CD1c-positive myeloid dendritic cell (primary cell): ENCODE results near the gene OPRM1.

Experiments
- DNase-seq: peaks from one replicate; pipeline ENCODE4 v3.0.0-alpha.2; 2016; ENCODE audit errors: extremely low spot score

OPRM1 gene

DNA sequence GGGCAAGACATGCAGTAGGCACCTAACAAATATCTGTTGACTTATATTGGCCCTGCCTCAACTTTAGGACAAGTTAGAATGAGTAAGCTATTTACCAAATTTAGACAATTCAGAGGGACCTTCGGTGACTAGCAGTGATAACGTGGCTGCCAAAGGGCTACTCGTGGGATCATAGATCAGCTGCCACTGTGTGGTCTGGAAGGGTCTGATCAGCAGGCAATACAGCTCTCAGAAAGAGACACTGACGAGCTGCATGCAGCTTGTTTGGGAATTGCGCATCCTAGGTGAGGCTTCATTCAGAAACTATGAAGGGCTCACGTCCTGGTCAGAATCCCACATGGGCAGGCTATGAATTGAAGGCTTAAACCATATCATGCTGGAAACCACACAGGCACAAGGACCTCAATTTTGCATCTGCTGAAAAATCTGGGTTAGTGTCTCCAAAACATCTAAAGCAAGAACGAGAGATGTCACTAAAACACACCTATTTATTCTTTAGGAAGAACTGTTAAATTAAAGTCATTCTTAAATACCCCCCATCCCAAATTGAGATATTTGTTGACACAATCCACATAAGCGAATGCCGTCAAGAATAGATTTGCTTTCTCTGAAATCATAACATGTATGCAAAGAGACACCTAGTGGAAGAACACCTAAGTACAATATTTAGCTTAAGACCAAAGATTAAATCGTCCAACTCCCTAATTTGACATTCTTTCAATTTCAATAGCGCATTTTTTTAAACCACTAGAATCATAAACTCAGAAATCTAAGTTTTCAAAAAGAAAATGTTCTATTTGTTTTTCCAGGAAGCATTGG, 238.0 kb downstream of the OPRM1 start:
- DNase-seq, result peak; percentile 68

- DNase-seq, result no peak
Observed at GRCh38 chr6:154277629-154278017, 238.6 kb downstream of the OPRM1 start.

- no peak for DNase-seq
Observed at GRCh38 chr6:154280521-154280920, 241.5 kb downstream of the OPRM1 start.

DNA sequence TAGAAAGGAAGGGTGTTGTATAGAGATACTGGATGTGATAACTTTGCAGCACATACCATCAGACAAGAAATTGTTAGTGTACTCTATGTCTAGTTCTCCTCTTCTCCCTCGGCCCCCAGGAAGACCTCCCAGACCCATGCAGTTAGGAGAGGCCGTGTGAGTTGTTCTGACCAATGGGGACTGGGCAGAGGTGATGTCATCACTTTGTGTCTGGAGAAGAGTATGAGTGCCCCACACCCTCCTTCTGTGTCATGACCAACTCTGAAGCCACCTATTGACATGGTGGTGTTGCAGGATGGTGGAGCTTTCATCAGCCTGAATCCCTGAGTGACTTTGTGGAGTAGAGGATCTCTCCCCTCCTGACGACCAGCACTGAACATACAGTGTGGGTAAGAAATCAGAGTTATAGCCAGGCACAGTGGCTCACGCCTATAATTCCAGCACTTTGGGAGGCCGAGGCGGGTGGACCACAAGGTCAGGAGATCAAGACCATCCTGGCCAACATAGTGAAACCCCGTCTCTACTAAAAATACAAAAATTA, 245.3 kb downstream of the OPRM1 start:
- DNase-seq, result no peak

- no peak for DNase-seq
Observed at GRCh38 chr6:154285826-154286225, 246.8 kb downstream of the OPRM1 start.

- DNase-seq, result no peak
Observed at GRCh38 chr6:154289818-154290508, 250.9 kb downstream of the OPRM1 start.

DNA sequence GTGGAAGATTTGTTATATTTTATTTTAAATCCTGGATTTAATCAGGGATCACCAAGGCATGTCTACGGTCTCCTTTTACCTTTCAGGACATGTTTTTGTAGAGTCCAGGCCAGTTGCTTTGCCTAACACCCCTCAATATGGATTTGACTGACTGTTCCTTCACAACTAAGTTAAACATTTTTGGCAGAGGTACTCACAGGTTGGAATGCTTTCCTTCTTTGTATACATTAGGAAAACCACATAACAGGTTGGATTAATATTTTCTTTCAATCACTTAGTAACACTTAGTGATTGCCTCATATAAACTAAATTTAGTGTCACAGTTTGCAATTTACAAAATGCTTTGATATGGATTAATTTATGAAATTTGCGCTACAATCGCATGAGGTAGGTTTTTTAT, 253.0 kb downstream of the OPRM1 start:
- DNase-seq, result no peak

- DNase-seq, result no peak
Observed at GRCh38 chr6:154292855-154293519, 253.9 kb downstream of the OPRM1 start.

DNA sequence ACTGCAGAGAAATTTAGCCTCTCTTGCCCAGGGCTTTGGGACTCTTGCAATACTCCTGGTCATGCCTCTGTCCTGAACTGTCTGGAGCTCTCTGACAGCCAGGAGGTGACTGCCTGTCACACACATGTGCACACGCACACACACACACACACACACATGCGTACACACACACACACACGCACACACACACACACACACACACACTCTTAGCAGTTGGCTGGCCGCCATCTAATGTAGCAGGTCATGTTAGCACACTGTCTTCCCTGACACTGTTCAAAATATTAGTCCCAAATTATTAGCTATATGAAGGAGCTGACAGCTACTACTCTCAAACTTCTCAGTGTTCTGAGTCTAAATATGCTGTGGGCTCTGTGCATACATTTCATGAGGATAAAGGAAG, 256.7 kb downstream of the OPRM1 start:
- no peak for DNase-seq
